SU-DHL-6 (cell line): Measurements from ENCODE around the gene AHDC1.

Experiments
- H2AFZ ChIP-seq: fragments of 200-600 bp; sonication (generic); 2 replicates; pipeline ENCODE4 v1.6.1; 2014; ENCODE audit warnings: low read depth, mild to moderate bottlenecking, moderate library complexity, mixed read lengths, antibody characterized with exemption, low read length; ENCODE audit not compliant: severe bottlenecking
- H3F3A ChIP-seq: fragments of 200-600 bp; shearing (Covaris generic); 2 replicates; pipeline ENCODE4 v1.6.0; 2016; ENCODE audit warnings: antibody characterized with exemption, mild to moderate bottlenecking; ENCODE audit not compliant: insufficient read depth
- H3K27ac ChIP-seq: fragments of 200-600 bp; sonication (generic); 2 replicates; pipeline ENCODE4 v1.5.1; 2016; ENCODE audit warnings: low read depth, mild to moderate bottlenecking, low read length, moderate library complexity, mixed read lengths
- H3K27me3 ChIP-seq: fragments of 200-600 bp; sonication (generic), shearing (Covaris generic); 2 replicates; pipeline ENCODE4 v1.6.0; 2014; ENCODE audit warnings: mild to moderate bottlenecking, low read length
- H3K36me3 ChIP-seq: fragments of 200-600 bp; sonication (generic); 2 replicates; pipeline ENCODE4 v1.6.1; 2014; ENCODE audit warnings: mild to moderate bottlenecking, low read length, mixed read lengths
- H3K4me2 ChIP-seq: fragments of 300-600, 200-600 bp; shearing (Covaris generic), sonication (generic); 2 replicates; pipeline ENCODE4 v1.6.0; 2014; ENCODE audit warnings: low read length, low read depth, mild to moderate bottlenecking; ENCODE audit not compliant: poor library complexity, severe bottlenecking
- H3K4me3 ChIP-seq: fragments of 200-600 bp; sonication (generic); 2 replicates; pipeline ENCODE4 v1.5.1; 2014; ENCODE audit warnings: antibody characterized with exemption, low read length, mild to moderate bottlenecking, mixed read lengths; ENCODE audit not compliant: insufficient read depth, poor library complexity, severe bottlenecking
- H3K79me2 ChIP-seq: fragments of 200-600 bp; sonication (generic); 2 replicates; pipeline ENCODE4 v1.6.1; 2014; ENCODE audit warnings: mild to moderate bottlenecking, low read length, moderate library complexity; ENCODE audit not compliant: insufficient read depth
- H3K9ac ChIP-seq: fragments of 200-600 bp; sonication (generic); 2 replicates; pipeline ENCODE4 v1.7.0; 2014; ENCODE audit warnings: mild to moderate bottlenecking, low read length
- H3K9me2 ChIP-seq: fragments of 200-600 bp; sonication (generic); replicated peaks from 2 replicates; pipeline ENCODE4 v1.6.1; 2014; ENCODE audit warnings: low read length; ENCODE audit not compliant: insufficient read depth
- H3K9me3 ChIP-seq: fragments of 200-600 bp; sonication (generic); 2 replicates; pipeline ENCODE4 v1.6.1; 2014; ENCODE audit warnings: low read length, mixed read lengths; ENCODE audit not compliant: insufficient read depth
- H4K20me1 ChIP-seq: fragments of 200-600 bp; sonication (generic); 2 replicates; pipeline ENCODE4 v1.6.1; 2014; ENCODE audit warnings: low read depth, mild to moderate bottlenecking, antibody characterized with exemption, low read length, moderate library complexity, mixed read lengths
- CTCF ChIP-seq: fragments of 200-600 bp; sonication (generic); IDR thresholded peaks from one replicate; pipeline ENCODE4 v1.5.1; 2017; ENCODE audit warnings: antibody characterized with exemption, mild to moderate bottlenecking, low read length, moderate library complexity; ENCODE audit not compliant: insufficient read depth, poor library complexity, severe bottlenecking
- EZH2phosphoT487 ChIP-seq: fragments of 200-600 bp; sonication (generic), shearing (Covaris generic); conservative IDR thresholded peaks from 2 replicates; pipeline ENCODE4 v1.6.1; 2018; ENCODE audit warnings: mild to moderate bottlenecking, antibody characterized with exemption, low read length, moderate library complexity, mixed read lengths

The AHDC1 gene

GRCh38 chr1:27600498-27601175 is 3.3 kb downstream of the AHDC1 start:
- Histone ChIP-seq H3K27me3 (no peaks in the 10 kb centered on the region), H3F3A (no peaks in the 10 kb centered on the region), H3K9ac (no peak overlapping the region), H3K9me3 (no peaks in the 10 kb centered on the region), H3K27ac (no peak overlapping the region), H4K20me1 (no peaks in the 10 kb centered on the region), H3K9me2 (no peaks in the 10 kb centered on the region), H2AFZ (no peak overlapping the region), H3K4me3 (no peak overlapping the region), H3K36me3 (no peaks in the 10 kb centered on the region), H3K4me2 (no peak overlapping the region), H3K79me2 (peaks cover 14% of the 10 kb centered on the region; the same call in 1 of the 2 replicates)
- TF ChIP-seq CTCF (no peak), EZH2phosphoT487 (no peak)

GRCh38 chr1:27599605-27600497 is 4.1 kb downstream of the AHDC1 start:
- Histone ChIP-seq H3K36me3 (no peaks in the 10 kb centered on the region), H3K9ac (no peak overlapping the region), H3K27ac (no peak overlapping the region), H3K9me2 (no peaks in the 10 kb centered on the region), H3F3A (no peaks in the 10 kb centered on the region), H3K79me2 (peaks cover 14% of the 10 kb centered on the region; the same call in 1 of the 2 replicates), H4K20me1 (no peaks in the 10 kb centered on the region; the same call in 1 of the 2 replicates), H3K4me2 (no peak overlapping the region), H3K27me3 (no peaks in the 10 kb centered on the region), H2AFZ (no peak overlapping the region), H3K4me3 (no peak overlapping the region), H3K9me3 (no peaks in the 10 kb centered on the region)
- TF ChIP-seq EZH2phosphoT487: no peak
- TF ChIP-seq CTCF: no peak

- no peak overlapping the region for H3K4me2 ChIP-seq
- H3K9ac ChIP-seq: no peak overlapping the region
- H3K9me3 ChIP-seq: no peaks in the 10 kb centered on the region
- peaks cover 14% of the 10 kb centered on the region; the same call in 1 of the 2 replicates for H3K79me2 ChIP-seq
- H2AFZ ChIP-seq: no peak overlapping the region
- H3F3A ChIP-seq: no peaks in the 10 kb centered on the region
- no peaks in the 10 kb centered on the region for H3K27me3 ChIP-seq
- H3K36me3 ChIP-seq: no peaks in the 10 kb centered on the region
- H4K20me1 ChIP-seq: no peaks in the 10 kb centered on the region; the same call in 1 of the 2 replicates
- TF ChIP-seq CTCF: no peak
- H3K9me2 ChIP-seq: no peaks in the 10 kb centered on the region
- no peak overlapping the region for H3K27ac ChIP-seq
- H3K4me3 ChIP-seq: no peak overlapping the region
Observed at GRCh38 chr1:27598902-27599528, 4.9 kb downstream of the AHDC1 start.
